GM13976 (cell line): ENCODE results near the gene ACACA.
A peak's percentile ranks its signal among the peaks of the same experiment; 100 is the strongest.

ENCODE experiments used
- DNase-seq: peaks from one replicate; pipeline ENCODE4 v3.0.0; 2012; ENCODE audit warnings: low spot score
- CTCF ChIP-seq: IDR thresholded peaks from 2 replicates; pipeline ENCODE4 v1.5.1; 2012; ENCODE audit warnings: borderline replicate concordance, mild to moderate bottlenecking; ENCODE audit not compliant: insufficient read depth; ENCODE audit errors: extremely low read depth, missing control alignments, control extremely low read depth
- in situ Hi-C: fragments of 300-500 bp; cut with MboI; formaldehyde crosslinking; loops from one replicate; pipeline ENCODE4 v1.12.0; 2022; ENCODE audit warnings: low sequenced_read_pairs, mixed read lengths, inconsistent platforms; ENCODE audit not compliant: unreplicated experiment

Gene ACACA

GRCh38 chr17:37255432-37255831 is 151.2 kb downstream of the ACACA start:
- TF ChIP-seq CTCF = no peak
- no peak for DNase-seq
- in situ Hi-C loops = no loop called here

DNA sequence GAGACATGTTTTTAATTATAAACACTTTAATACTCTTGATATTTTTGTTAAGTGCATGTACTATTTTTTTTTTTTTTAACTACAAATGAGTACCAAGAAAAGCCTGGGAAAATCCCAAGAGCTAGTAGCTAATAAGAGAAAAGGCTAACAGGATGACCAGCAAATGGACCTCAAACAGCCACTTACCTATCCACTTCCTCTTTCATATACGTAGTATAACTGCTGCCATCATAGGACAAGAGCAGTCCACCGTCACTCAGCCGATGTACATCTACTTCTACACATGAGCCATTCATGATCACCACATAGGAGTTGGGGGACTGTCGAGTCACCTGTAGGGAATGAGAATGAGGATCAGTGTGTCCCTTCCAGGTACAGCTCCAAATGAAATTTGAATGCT is 158.8 kb downstream of the ACACA start:
- in situ Hi-C loops = loop anchor here (25.0 kb wide), 1 partner anchor 636 kb away; the partner anchor contains the start of gene MRM1
- no peak for TF ChIP-seq CTCF
- no peak for DNase-seq

- in situ Hi-C loops = loop anchor here (25.0 kb wide), 1 partner anchor 634 kb away; the partner anchor contains the start of gene MRM1
- no peak for TF ChIP-seq CTCF
- no peak for DNase-seq
Measured at GRCh38 chr17:37246085-37246484, 160.6 kb downstream of the ACACA start.

DNA sequence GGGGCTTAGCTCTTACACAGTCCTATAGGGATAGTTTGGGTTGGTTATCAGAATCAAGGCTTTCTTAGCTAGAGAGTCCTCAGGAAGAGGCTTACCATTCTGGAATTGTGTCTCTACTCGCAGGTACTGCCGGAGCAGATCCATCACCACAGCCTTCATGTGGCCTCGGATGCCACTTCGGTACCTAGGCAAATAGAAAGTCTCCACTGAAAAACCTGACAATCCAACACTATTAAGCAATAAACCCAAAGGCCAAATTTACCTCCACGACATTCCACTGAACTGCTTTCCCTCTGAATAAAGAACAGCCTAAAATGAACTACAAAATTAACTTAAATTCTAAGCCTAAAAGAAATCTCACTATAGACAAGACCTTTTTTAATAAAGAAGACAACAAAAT is 166.3 kb downstream of the ACACA start:
- TF ChIP-seq CTCF = no peak
- in situ Hi-C loops = loop anchor here (25.0 kb wide), 1 partner anchor 628 kb away; the partner anchor contains the start of gene MRM1
- DNase-seq = no peak

- in situ Hi-C loops = loop anchor here (25.0 kb wide), 1 partner anchor 628 kb away; the partner anchor contains the start of gene MRM1
- peak; percentile 43 for DNase-seq
- peak; percentile 58 for TF ChIP-seq CTCF
Measured at GRCh38 chr17:37239690-37240334, 166.8 kb downstream of the ACACA start.

GRCh38 chr17:37234106-37234505 is 172.5 kb downstream of the ACACA start:
- DNase-seq = no peak
- in situ Hi-C loops = loop anchor here (25.0 kb wide), 1 partner anchor 622 kb away; the partner anchor contains the start of gene MRM1
- no peak for TF ChIP-seq CTCF
